Stimulated activated CD4-positive, alpha-beta T cell treated with anti-CD3 and anti-CD28 coated beads, Interleukin-4, amount 100 ng/mL, for 1 hour (primary cell): Measurements from ENCODE around the gene UAP1L1.

Experiments
- DNase-seq: peaks from one replicate; pipeline ENCODE4 v3.0.0-alpha.2; 2020

Gene UAP1L1

DNA sequence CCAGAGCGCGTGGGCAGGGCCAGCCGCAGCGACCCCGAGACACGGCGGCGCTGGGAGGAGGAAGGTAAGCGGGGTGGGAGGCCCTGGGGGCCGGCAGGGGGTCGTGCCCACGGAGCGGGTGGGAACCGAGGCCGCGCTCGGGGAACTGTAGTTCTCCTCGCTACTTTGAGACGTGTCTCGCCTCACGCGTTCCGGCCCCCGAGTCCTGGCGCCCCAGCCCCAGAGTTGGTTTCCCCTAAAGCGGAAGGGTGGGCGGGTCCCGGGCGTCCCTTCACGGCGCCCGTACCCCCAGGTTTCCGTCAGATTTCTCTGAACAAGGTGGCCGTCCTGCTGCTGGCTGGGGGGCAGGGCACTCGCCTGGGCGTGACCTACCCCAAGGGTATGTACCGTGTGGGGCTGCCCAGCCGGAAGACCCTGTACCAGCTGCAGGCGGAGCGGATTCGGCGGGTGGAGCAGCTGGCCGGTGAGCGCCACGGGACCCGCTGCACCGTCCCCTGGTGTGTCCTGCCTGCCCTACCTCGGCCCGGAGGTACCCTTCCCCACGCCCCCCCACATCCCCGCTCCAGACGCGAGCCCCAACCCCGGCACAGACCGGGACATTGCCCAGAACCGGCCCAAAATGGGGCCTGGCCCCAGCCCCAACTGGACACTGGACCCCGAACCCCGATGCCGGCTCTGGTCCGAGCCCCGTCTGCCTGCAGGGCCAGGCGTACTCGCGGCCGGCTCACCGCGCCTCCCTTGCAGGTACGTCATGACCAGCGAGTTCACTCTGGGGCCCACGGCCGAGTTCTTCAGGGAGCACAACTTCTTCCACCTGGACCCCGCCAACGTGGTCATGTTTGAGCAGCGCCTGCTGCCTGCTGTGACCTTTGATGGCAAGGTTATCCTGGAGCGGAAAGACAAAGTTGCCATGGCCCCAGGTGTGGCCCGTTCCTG, 709 bp downstream of the UAP1L1 start:
- DNase-seq: peak; percentile 31

DNA sequence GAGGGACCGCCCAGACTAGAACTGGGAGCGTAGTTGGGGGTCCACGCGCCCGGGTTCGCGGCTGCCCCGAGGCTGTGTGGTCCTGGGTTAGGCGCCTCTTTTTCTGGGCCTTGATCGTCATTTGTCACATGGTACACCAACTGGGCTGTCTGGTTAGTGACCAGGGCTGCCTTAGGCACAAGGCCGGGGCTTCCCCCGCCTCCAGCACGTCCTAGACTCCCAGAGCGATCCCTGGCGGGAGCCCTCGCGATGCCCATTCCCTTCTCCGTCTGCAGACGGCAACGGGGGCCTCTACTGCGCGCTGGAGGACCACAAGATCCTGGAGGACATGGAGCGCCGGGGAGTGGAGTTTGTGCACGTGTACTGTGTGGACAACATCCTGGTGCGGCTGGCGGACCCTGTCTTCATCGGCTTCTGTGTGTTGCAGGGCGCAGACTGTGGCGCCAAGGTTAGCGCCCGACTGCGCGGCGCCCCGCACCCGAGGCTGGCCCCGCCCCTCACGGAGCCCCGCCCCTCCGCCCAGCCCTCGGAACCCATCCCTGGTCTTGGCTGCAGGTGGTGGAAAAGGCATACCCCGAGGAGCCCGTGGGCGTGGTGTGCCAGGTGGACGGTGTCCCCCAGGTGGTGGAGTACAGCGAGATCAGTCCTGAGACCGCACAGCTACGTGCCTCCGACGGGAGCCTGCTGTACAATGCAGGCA, 1.5 kb downstream of the UAP1L1 start:
- DNase-seq: no peak

DNA sequence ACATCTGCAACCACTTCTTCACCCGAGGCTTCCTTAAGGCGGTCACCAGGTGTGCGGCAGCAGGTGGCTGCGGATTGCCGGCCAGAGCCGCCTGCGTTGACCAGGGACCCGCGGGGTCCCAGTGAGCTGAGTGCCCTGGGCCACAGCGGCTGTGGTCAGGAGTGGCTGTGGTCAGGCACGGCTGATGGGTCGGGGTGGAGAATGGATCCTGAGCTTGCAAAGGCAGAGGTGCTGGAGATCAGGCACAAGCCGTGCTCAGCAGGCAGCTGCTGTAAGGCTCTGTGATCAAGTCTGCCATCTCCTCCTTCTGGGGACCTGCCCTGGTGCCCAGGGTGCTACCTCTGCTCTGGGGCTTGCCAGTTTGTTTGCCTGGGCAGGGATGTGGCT, 2.1 kb downstream of the UAP1L1 start:
- no peak for DNase-seq

DNA sequence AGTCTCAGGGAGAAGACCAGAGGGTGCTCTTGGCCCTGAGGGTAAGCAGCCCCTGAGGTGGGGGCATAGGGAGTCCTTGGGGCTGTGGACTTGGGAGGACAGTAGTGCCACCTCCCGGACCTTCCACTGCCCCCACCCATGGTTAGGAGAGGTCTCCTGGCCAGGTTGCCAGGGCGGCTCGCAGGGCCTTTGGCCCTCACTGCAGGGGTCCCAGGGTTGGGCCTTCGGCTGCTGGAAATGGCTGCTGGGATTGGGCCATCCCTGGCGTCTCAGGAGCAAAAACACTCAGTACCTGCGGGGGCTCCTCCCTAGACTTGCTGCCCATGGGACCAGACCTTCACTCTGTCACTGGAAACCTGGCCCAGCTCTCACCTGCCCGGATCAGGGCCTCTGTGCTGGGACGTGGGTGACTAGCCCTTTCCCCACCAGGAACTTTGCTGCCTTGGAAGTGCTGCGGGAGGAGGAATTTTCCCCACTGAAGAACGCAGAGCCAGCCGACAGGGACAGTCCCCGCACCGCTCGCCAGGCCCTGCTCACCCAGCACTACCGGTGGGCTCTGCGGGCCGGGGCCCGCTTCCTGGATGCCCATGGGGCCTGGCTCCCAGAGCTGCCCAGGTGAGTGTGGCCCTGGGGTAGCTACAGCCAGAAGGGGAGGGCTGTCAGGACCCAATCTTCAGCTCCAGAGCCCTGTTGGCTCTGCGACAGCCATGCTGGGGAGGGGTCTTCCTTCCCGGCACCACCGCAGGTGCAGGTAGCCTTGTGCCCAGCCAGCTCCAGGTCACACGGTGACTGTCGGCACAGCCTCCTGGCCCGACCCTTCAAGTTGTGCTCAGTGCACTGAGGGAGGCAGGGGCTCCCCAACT, 3.2 kb downstream of the UAP1L1 start:
- no peak for DNase-seq

DNA sequence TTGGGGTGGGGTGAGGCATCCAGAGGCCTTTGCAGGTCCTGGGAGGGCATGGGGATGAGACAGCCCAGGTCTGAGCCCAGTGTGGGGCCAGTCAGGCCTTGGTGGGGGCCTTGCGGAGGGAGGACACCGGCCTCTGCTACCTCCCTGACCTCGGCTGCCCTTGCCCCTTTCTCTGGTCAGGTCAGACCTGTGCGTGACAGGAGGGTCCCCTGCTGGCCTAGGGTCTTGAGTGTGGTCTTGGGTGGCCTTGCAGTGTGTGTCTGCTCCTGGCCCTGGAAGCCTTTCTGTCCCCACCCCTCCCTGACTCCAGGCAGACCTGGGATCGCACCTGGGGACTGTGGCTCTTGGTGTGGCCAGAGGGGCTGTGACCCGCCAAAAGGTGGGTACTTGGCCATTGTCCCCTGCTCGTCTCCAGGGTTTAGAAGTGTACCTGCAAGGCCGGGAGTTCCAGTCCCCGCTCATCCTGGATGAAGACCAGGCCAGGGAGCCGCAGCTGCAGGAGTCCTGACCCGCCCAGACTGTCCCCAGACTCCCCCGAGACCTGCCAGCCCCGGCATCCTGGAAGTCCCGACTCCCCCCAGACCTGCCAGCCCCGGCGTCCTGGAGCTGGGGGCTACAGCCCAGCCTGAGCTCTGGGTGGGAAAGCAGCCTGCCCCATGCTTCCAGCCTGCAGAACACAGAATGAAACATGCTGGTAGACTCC, 5.1 kb downstream of the UAP1L1 start:
- no peak for DNase-seq

DNA sequence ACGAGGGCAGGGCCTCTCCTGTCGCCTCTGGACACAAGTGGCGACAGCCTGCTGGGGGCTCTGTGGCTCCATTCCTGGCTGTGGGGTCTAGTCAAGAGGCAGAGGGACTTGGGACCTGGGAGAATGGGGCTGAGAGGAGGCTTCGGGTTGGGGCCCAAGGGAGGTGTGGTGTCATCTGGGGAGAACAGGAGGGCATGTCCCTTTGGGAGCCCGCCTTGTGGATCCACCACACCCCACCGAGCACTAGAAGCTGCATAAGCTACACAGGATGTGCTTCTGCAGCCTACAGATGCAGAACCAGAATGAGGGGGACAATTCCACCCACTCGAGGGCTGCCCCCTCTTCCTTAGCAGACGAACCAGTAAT, 5.6 kb downstream of the UAP1L1 start:
- no peak for DNase-seq

DNA sequence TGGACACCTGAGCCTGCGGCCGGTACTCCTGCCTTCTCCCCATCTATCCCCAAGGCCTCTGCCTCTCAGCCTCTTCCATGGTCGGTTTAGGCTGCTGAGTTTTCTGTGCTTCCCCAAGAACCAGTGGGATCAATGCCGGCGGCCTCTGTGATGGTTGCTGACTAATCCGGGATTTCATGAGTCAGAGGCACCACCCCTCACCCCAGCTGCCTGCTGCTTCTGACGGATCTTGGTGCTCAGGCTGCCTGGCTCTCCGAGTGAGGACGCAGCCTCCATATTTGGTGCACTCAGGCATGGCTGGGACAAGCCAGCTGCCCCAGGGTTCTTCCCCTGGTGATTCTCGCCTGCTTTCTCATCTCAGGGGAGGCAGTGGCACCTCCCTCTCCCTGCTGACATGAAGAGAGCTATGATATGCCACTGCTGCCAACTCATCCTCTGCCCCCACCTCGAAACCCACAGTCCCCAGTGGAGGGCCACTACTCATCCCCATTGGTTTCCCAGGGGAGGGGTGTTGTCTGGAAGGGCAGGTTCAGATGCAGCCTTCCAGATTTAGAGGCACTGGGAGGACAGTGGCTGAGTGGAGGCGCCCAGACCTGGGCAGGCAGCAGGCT, 6.2 kb downstream of the UAP1L1 start:
- DNase-seq: no peak

DNA sequence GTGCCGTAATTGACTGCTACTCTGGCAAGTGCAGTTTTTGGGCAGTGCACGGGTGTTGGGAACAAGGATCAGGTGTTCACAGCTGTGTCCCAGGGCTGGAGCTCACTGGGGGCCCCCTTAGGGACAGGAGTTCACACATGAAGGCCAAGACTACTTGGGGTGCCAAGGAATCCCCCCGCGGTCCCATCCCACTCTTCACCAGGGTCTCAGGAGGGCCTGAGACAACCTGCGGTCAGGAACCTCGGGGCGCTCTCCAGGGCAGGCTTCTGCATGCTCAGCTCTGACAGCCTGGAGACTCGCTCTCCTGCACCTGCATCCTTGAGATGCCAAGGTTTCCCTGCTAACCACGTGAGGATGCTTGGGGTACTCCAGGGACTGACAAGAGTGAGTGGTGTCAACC, 7.2 kb downstream of the UAP1L1 start:
- no peak for DNase-seq

DNA sequence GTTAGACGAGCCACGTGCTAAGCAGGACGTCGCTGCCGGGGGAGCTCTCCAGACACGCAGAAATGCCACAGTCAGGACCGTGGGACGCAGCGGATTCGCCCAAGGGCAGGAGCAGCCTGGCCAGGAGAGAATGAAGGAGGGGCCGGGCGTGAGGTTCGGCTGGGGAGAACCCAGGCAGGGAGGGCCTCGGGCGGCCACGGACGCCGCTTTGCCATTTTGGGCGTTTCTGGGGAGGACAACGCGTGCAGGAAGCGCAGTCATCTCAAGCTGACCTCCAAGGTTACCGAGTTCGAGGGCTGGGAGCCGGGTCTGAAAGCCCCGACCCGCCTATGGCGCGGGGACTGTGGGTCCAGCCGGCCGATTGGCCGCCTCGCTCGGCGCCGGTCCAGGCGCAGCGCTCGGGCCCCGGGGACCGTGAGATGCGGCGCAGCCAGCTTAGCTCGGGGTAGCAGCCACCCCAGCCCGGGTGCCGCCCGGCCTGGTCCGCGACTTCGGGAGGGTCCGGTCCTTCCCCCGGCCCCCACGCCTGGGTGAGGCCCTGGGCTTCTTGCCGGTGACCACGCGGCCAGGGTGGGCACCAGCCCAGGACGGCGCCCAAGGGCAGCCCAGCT, 8.7 kb downstream of the UAP1L1 start:
- DNase-seq: peak; percentile 33

DNA sequence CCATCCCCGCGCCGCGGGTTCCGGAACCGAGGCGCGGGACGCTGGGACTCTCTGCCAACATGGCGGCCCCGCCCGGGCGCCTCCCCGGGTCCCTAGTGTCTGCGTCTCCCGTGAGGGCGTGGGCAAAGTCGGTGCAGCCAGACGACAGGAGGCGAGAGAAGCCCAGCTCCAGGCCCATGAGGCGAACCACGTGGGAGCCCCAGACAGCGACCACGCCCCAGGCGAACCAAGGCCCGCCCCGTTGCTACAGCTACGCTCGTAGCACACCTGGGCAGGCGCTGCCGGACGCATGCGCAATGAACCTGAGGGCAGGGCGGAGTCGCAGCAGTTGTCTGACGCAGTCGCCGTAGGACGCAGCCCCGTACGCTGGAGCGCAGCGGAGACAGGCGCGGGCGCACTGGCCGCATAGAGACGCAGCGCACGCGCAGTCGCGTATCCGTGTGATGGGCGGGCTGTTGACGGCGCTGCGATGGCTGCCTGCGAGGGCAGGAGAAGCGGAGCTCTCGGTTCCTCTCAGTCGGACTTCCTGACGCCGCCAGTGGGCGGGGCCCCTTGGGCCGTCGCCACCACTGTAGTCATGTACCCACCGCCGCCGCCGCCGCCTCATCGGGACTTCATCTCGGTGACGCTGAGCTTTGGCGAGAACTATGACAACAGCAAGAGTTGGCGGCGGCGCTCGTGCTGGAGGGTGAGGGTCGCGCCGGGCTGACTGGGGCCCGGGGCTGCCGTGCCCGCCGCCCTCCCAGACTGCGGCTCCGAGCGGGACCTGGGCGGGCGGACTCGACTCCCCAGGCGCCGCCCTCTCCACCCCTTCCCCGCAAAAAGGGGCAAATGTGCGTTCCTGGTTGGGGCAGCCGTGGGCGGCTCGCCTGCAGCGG, 9.5 kb downstream of the UAP1L1 start, which contains the start of gene MAN1B1:
Gene MAN1B1, plus strand, starts transcription at position 455 of the 878 bp plus-strand sequence. Its CDS starts 15 bp downstream, at position 470.
- peak; percentile 100 for DNase-seq

DNA sequence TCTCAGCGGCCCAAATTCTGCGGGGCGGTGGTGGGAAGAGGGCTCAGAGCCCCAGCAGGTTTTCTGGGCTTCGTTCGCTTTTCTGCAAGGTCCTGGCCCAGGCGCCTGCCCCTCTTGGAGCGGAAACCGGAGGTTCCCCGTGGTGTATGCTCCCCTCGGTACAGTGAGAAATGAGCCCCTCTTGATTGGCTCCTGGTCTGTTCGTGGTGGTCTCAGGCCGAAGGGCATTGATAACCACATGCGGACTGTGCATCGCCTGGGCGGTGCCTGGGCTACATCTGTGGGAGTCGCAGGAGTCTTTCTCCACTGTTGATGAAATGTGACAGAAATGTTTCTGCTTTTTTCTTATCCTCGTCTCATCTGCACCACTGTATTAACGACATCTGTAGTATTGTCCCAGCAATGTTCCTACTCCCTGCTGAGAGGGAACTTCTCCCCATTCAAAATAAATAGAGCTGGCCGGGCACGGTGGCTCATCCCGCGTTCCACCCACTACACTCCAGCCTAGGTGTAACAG, 10.2 kb downstream of the UAP1L1 start:
- no peak for DNase-seq

DNA sequence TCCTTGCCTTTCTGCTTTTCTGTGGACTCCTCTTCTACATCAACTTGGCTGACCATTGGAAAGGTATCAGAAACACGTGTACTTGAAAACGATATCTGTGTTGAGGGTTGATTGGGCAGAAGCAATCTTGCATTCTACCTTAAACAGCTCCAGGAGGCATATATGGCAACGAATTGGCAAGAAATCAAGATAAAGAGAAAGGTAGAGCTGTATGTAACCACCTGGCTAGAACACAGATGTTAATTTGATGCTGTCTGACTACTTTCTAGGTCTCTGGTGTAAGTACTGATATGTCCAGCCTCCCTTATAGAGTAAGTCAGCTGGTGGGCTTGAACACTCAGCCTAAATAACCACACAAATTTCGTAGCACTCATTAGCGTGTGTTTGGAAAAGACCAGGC, 10.8 kb downstream of the UAP1L1 start:
- no peak for DNase-seq

DNA sequence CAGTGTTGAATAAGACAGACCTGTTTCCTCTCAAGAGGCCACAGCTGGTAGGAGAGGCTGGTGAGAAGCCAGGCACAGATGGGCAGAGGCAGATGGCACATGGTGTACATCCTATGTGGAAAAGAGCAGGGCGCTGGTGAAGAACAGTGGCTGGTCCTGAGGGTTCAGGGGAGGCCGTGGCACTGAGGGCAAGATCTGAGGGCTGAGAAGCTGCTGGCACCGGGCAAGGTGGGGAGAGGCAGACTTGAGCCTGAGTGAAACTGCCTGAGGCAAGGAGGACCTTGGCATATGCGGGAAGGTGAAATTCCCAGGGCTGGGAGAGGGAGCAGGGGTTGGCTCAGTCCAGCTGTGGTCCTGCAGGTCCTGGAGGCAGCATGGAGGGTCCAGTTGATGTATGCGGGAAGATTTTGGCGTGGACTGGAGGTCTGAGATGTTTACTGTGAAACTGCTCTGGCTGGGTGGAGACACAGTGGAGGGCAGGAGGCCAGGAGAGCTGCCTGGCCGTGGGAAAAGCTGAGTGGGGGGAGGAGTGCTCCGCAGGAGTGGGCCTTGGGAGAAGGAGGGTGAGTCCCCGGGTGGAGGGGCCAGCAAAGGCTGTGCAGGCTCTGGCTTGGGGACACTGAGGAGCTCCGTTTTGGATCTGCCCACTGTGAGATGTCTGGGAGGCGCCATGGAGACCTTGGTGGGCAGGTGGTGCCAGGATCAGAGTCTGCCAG, 12.1 kb downstream of the UAP1L1 start:
- no peak for DNase-seq

DNA sequence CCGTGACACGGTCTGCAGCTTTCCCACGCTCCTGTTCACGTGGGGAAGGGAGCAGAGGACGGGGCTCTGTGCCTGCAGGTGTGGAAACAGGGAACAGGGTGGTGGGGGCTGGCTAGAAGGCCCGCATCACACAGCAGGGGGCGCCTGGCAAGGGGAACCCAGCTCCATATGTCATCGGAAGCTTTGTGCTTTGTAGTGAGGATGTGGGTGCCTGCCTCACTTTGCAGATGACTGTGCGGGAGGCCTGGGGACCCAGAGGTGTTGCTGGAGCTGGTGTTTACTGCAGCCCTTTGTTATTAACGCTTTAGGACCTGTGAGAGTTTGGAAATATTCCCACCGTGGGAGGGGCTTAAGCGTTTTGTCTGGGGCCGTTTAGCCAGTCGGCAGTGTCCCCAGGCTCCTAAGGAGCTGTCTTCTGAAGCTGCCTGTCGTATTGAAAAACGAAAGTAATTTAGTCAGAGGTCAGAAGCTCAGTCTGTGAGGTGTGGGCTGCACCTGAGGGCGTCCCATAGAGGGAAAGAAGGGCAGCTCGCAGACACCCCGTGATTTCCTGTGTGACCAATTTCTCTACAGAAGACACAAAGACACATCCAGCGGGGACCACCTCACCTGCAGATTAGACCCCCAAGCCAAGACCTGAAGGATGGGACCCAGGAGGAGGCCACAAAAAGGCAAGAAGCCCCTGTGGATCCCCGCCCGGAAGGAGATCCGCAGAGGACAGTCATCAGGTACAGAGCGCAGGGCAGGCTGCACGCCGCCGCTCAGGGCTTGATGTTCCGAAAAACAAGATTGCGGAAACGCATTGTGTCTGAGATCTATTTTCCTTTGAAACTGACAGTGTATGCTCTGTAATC, 18.6 kb downstream of the UAP1L1 start:
- peak; percentile 83 for DNase-seq

DNA sequence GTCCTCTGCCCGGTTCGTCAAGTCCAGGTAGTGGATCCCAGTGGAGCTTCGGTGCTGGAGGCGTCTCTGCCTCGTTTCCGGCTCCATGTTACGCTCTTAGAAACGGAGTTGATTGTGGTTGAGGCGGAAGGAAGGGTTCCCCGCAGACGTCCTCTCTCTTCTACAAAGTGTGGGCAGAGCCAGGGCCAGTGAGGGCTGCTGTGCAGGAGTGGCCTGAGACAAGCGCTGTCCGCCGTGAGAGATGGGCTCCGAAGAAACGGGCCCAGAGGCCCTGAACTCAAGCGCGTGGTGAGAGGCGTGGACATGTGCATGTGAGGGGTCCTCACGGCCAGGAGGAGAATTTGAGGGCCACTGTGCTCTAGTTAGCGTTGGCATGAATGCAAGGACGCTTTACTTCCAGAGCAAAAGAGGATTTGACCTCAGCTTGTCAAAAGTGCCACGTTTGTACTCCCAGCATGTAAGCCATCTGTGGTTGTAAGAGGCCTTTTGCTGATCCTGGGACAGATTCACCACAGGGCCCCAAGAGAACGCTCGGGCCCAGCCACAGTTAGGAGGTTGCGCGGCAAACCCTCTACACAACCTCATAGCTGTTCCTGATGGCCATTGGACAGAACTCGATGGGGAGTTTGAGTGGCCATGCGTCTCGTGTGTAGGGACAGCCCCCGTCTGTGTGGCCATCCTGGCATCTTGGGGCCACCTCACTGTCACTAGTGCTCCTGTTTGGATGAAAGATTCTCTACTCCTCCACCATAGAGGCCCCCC, 19.6 kb downstream of the UAP1L1 start:
- DNase-seq: no peak

DNA sequence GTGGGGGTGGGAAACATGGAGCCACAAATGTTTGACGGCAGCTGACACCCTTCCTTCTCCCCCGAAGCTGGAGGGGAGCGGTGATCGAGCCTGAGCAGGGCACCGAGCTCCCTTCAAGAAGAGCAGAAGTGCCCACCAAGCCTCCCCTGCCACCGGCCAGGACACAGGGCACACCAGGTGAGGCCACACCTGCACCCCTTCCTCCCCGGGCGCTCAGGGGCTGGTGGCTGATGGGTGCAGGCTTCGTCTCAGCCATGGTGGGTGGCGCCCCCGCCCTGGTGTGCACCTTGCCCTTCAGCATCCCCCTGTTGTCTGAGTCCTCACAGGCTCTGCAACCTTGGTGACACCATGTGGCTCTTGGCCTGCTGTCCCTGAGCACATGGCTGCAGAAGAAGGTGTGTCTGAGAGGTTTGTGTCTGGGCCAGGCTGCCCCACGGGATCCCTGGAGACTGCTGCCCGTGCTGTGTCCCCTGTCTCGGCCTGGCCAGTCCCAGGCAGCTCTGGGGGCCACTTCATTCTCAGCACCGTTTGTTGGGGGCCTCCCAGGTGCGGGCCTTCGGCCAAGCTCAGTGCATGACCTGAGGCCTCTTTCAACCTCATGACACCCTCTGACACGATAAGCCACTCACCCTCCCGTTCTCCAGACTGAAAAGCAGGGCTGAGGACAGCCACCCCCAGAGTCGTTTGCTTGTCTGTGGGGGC, 20.6 kb downstream of the UAP1L1 start:
- no peak for DNase-seq

DNA sequence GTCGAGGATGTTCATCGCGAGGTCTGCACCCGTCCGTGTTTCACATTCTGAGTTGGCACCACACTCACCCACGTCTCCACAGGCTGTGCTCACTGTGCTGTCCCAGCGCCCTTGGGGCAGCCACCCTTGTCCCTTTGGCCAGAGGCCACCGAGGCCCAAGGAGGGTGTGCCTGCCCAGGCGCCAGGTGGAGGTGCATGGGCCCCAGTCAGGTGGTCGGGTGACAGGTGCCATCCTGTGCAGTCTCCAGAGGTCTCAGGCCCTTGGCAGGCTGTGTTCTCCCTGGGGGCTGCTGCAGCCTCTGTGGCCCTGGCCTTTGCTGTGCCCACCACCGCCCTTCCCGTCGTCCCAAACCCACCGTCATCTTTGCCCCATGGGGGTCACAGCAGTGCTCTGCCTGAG, 21.9 kb downstream of the UAP1L1 start:
- DNase-seq: no peak
